ENCODE data around the gene AFDN.
A peak's percentile ranks its signal among the peaks of the same experiment; 100 is the strongest.

AFDN gene

GRCh38 chr6:167826896-167827582 is at the start of gene AFDN:
TSS of gene AFDN (plus strand) at chr6:167826911. CDS start at chr6:167827133, 222 bp downstream.
- DNase-seq (ENCODE audit: insufficient read length, low spot score) (peak; percentile 49), FAIRE-seq (no peak)
- TF ChIP-seq POLR2A (IDR thresholded peaks at IDR 0.05; ENCODE audit: low read depth, low read length) = peak; percentile 59; the same call in 1 of the 2 replicates

GRCh38 chr6:167778497-167779128 is 48.1 kb upstream of the AFDN start:
- TF ChIP-seq POLR2A (IDR thresholded peaks at IDR 0.05; ENCODE audit: low read depth, low read length) = no peak
- DNase-seq (ENCODE audit: insufficient read length, low spot score) (no peak), FAIRE-seq (no peak)

GRCh38 chr6:167779129-167779992 is 47.4 kb upstream of the AFDN start:
- TF ChIP-seq POLR2A (IDR thresholded peaks at IDR 0.05; ENCODE audit: low read depth, low read length) = no peak
- FAIRE-seq (no peak), DNase-seq (ENCODE audit: insufficient read length, low spot score) (no peak)

GRCh38 chr6:167779993-167780655 is 46.6 kb upstream of the AFDN start:
- no peak for TF ChIP-seq POLR2A (IDR thresholded peaks at IDR 0.05; ENCODE audit: low read depth, low read length)
- FAIRE-seq (no peak), DNase-seq (ENCODE audit: insufficient read length, low spot score) (no peak)

- DNase-seq (ENCODE audit: insufficient read length, low spot score) (no peak), FAIRE-seq (no peak)
- no peak for TF ChIP-seq POLR2A (IDR thresholded peaks at IDR 0.05; ENCODE audit: low read depth, low read length)
These were observed 45.5 kb upstream of the AFDN start for GRCh38 chr6:167781066-167781767.

- TF ChIP-seq POLR2A (IDR thresholded peaks at IDR 0.05; ENCODE audit: low read depth, low read length) = no peak
- DNase-seq (ENCODE audit: insufficient read length, low spot score) = no peak
- no peak for FAIRE-seq
These were observed 44.8 kb upstream of the AFDN start for GRCh38 chr6:167781868-167782267.

GRCh38 chr6:167782698-167783517 is 43.8 kb upstream of the AFDN start:
- FAIRE-seq (no peak), DNase-seq (ENCODE audit: insufficient read length, low spot score) (no peak)
- TF ChIP-seq POLR2A (IDR thresholded peaks at IDR 0.05; ENCODE audit: low read depth, low read length) = no peak

GRCh38 chr6:167786853-167787675 is 39.6 kb upstream of the AFDN start:
- FAIRE-seq = no peak

GRCh38 chr6:167787896-167788562 is 38.7 kb upstream of the AFDN start:
- no peak for FAIRE-seq
- no peak for DNase-seq (ENCODE audit: insufficient read length, low spot score)
- no peak for TF ChIP-seq POLR2A (IDR thresholded peaks at IDR 0.05; ENCODE audit: low read depth, low read length)

More at GRCh38 chr6:167786853-167787675, 39.6 kb upstream of the AFDN start:
- TF ChIP-seq POLR2A (IDR thresholded peaks at IDR 0.05; ENCODE audit: low read depth, low read length) = no peak
- DNase-seq (ENCODE audit: insufficient read length, low spot score) = no peak

- FAIRE-seq = no peak
- TF ChIP-seq POLR2A (IDR thresholded peaks at IDR 0.05; ENCODE audit: low read depth, low read length) = no peak
- no peak for DNase-seq (ENCODE audit: insufficient read length, low spot score)
These were observed 38.2 kb upstream of the AFDN start for GRCh38 chr6:167788563-167788903.

- FAIRE-seq (no peak), DNase-seq (ENCODE audit: insufficient read length, low spot score) (no peak)
- no peak for TF ChIP-seq POLR2A (IDR thresholded peaks at IDR 0.05; ENCODE audit: low read depth, low read length)
These were observed 37.4 kb upstream of the AFDN start for GRCh38 chr6:167789358-167789757.

Data from H54 (cell line).